A549 (cell line): ENCODE measurements around the gene PAIP1. TPM values are rescaled to one million over a fixed set of nuclear protein-coding genes. Genes with fewer than 3 reads are reported as not detected.
"Not testable (repeated sequence)": the region's sequence is repeated elsewhere in the genome, so short reads cannot be mapped to it uniquely, and the experiment has no call there.

Source experiments
- ATAC-seq, 2 experiments: fragments of 200-7000 bp in 1 of 2; fragments of >200 bp in 1 of 2; cut with Nextera tagmentation in 1 of 2; cut with Tn5 transposase in 1 of 2; 3 replicates each; pipeline versions ENCODE4 v1.8.0 to v1.9.1; 2018 to 2020; ENCODE audit warnings: mild to moderate bottlenecking in 1 of 2, moderate library complexity in 1 of 2
- CTCF ChIA-PET: fragments of 300-600 bp; sonication (Branson Sonifier 250); formaldehyde crosslinking; extraction: SDS; loops from one replicate; lab custom pipeline; 2021; ENCODE audit warnings: antibody characterized with exemption, inconsistent platforms; lab: Yijun Ruan, JAX
- POLR2A ChIA-PET: fragments of 350-600 bp; formaldehyde crosslinking; extraction: SDS; loops from one replicate; lab custom pipeline; 2021; ENCODE audit warnings: antibody characterized with exemption, inconsistent platforms; lab: Yijun Ruan, JAX
- DNase-seq, 2 experiments: peaks; one replicate each; pipeline versions ENCODE4 v3.0.0 to v3.0.0-alpha.2; 2011 to 2016; ENCODE audit warnings: low read depth in 1 of 2, low spot score in 1 of 2
- FAIRE-seq: peaks from 2 replicates; lab custom pipeline; 2011; peaks lifted over from hg19 to GRCh38; lab: Jason Lieb, UNC
- H3K27ac ChIP-seq, 2 experiments: fragments of >200 bp; sonication (Bioruptor Twin); formaldehyde crosslinking; 3 replicates each; pipeline ENCODE4 v1.5.1; 2016 to 2017
- H3K4me1 ChIP-seq: fragments of >200 bp; sonication (Bioruptor Twin); formaldehyde crosslinking; 3 replicates; pipeline ENCODE4 v1.6.1; 2016
- H3K4me2 ChIP-seq: fragments of >200 bp; sonication (Bioruptor Twin); formaldehyde crosslinking; 3 replicates; pipeline ENCODE4 v1.6.1; 2016
- H3K4me3 ChIP-seq: fragments of >200 bp; sonication (Bioruptor Twin); formaldehyde crosslinking; 3 replicates; pipeline ENCODE4 v1.5.1; 2016
- H3K9me3 ChIP-seq: fragments of >200 bp; sonication (Bioruptor Twin); formaldehyde crosslinking; 3 replicates; pipeline ENCODE4 v1.6.1; 2016
- BCL3 ChIP-seq: fragments of >200 bp; sonication (Bioruptor Twin); formaldehyde crosslinking; IDR thresholded peaks from 3 replicates; pipeline ENCODE4 v1.6.1; 2016
- BHLHE40 ChIP-seq: IDR thresholded peaks from 2 replicates; pipeline ENCODE4 v1.6.1; 2012; ENCODE audit warnings: low read depth, low read length, inconsistent platforms
- EP300 ChIP-seq, 2 experiments: fragments of >200 bp; sonication (Bioruptor Twin); formaldehyde crosslinking; IDR thresholded peaks; 2 replicates in 1 of 2; 3 replicates in 1 of 2; pipeline ENCODE4 v1.6.1; 2016 to 2017
- ESRRA ChIP-seq: fragments of 150-350 bp; IDR thresholded peaks from 2 replicates; pipeline ENCODE4 v1.6.1; 2014; ENCODE audit warnings: mild to moderate bottlenecking, low read length, borderline replicate concordance
- FOSB ChIP-seq: fragments of 250-450 bp; sonication (Bioruptor Pico); IDR thresholded peaks from 2 replicates; pipeline ENCODE4 v1.5.0; 2020; ENCODE audit warnings: mild to moderate bottlenecking, moderate library complexity
- FOSL2 ChIP-seq, 2 experiments: fragments of 450-650 bp in 1 of 2; fragments of >200 bp in 1 of 2; sonication (Bioruptor Twin) in 1 of 2; formaldehyde crosslinking; IDR thresholded peaks; 2 replicates each; pipeline versions ENCODE4 v1.5.0 to v1.6.1; 2016 to 2020; ENCODE audit warnings: mild to moderate bottlenecking in 1 of 2, moderate library complexity in 1 of 2
- FOXS1 ChIP-seq: fragments of 250-450 bp; sonication (Bioruptor Pico); IDR thresholded peaks from 2 replicates; pipeline ENCODE4 v1.5.0; 2020; ENCODE audit warnings: mild to moderate bottlenecking, moderate library complexity
- HDAC2 ChIP-seq: fragments of 200-600 bp; sonication (generic); IDR thresholded peaks from 2 replicates; pipeline ENCODE4 v1.6.1; 2016
- HOXB13 ChIP-seq: fragments of 250-450 bp; sonication (Bioruptor Pico); IDR thresholded peaks from 2 replicates; pipeline ENCODE4 v1.5.0; 2020; ENCODE audit warnings: low read depth, mild to moderate bottlenecking, moderate library complexity
- HOXB5 ChIP-seq: fragments of 250-450 bp; sonication (Bioruptor Pico); IDR thresholded peaks from 2 replicates; pipeline ENCODE4 v1.5.0; 2020; ENCODE audit warnings: mild to moderate bottlenecking, moderate library complexity
- JUN ChIP-seq, 2 experiments: fragments of >200 bp; sonication (Bioruptor Twin); formaldehyde crosslinking; IDR thresholded peaks; 2 replicates in 1 of 2; 3 replicates in 1 of 2; pipeline ENCODE4 v1.6.1; 2016 to 2017
- JUNB ChIP-seq: fragments of >200 bp; sonication (Bioruptor Twin); formaldehyde crosslinking; IDR thresholded peaks from 2 replicates; pipeline ENCODE4 v1.6.1; 2016
- KDM1A ChIP-seq: fragments of 200-600 bp; sonication (generic); IDR thresholded peaks from 2 replicates; pipeline ENCODE4 v1.6.1; 2016; ENCODE audit warnings: low read depth, mild to moderate bottlenecking
- MAFK ChIP-seq: fragments of 450-650 bp; IDR thresholded peaks from 2 replicates; pipeline ENCODE4 v1.6.1; 2014; ENCODE audit not compliant: partially characterized antibody
- MAZ ChIP-seq: fragments of 150-350 bp; IDR thresholded peaks from 2 replicates; pipeline ENCODE4 v1.6.1; 2014; ENCODE audit warnings: antibody characterized with exemption, low read depth, low read length, borderline replicate concordance
- NPAS2 ChIP-seq: fragments of 250-450 bp; sonication (Bioruptor Pico); IDR thresholded peaks from 2 replicates; pipeline ENCODE4 v1.8.0; 2022; ENCODE audit warnings: mild to moderate bottlenecking, moderate library complexity, borderline replicate concordance
- NR3C1 ChIP-seq: fragments of >200 bp; sonication (Bioruptor Twin); formaldehyde crosslinking; IDR thresholded peaks from 3 replicates; pipeline ENCODE4 v1.6.1; 2017
- SREBF2 ChIP-seq: fragments of 450-650 bp; IDR thresholded peaks from 2 replicates; pipeline ENCODE4 v1.6.1; 2014; ENCODE audit warnings: mild to moderate bottlenecking, moderate library complexity
- TFCP2L1 ChIP-seq: fragments of 250-450 bp; sonication (Bioruptor Pico); IDR thresholded peaks from 2 replicates; pipeline ENCODE4 v1.5.0; 2021; ENCODE audit warnings: mild to moderate bottlenecking
- ZFP36 ChIP-seq: fragments of 450-650 bp; IDR thresholded peaks from 2 replicates; pipeline ENCODE4 v1.6.1; 2014; ENCODE audit warnings: borderline replicate concordance; ENCODE audit not compliant: partially characterized antibody
- ZSCAN20 ChIP-seq: fragments of 250-450 bp; sonication (Bioruptor Pico); IDR thresholded peaks from 2 replicates; pipeline ENCODE4 v1.8.0; 2022; ENCODE audit warnings: mild to moderate bottlenecking, moderate library complexity
- WGBS: methylation state at CpG from one replicate; pipeline ENCODE4 v1.1.6; 2017; ENCODE audit errors: missing lambda C conversion rate; 5-methylcytosine and 5-hydroxymethylcytosine counted together
- polyA plus RNA-seq, 4 experiments: library from polyadenylated mRNA; depleted of rRNA in 3 of 4; stranded (reverse); fragments of >200 nt; fragmentation: RNase III in 1 of 4; extraction: RNeasy Plus Mini Kit Qiagen cat#74134 plus additional on column Dnase treatment in 1 of 4; gene quantifications; 2 replicates in 3 of 4; 3 replicates in 1 of 4; pipeline ENCODE4 v1.2.3, GENCODE V29; 2011 to 2017
- TF ChIP-seq, protein P1 (sequence below): IDR thresholded peaks from 2 replicates; pipeline ENCODE4 v1.6.1; 2012; ENCODE audit warnings: low read depth, borderline replicate concordance
- TF ChIP-seq, protein P2 (sequence below): fragments of 250-450 bp; sonication (Bioruptor Pico); IDR thresholded peaks from 2 replicates; pipeline ENCODE4 v1.5.0; 2020; ENCODE audit warnings: low read depth, mild to moderate bottlenecking, moderate library complexity
- TF ChIP-seq, protein P3 (sequence below): fragments of 250-450 bp; sonication (Bioruptor Pico); IDR thresholded peaks from 2 replicates; pipeline ENCODE4 v1.5.0; 2021; ENCODE audit warnings: mild to moderate bottlenecking, moderate library complexity, borderline replicate concordance
- TF ChIP-seq, protein P4 (sequence below): IDR thresholded peaks from 2 replicates; pipeline ENCODE4 v1.6.1; 2012

PAIP1 gene
- polyA plus RNA-seq, 2 of the 4 experiments (the other 2 are of a cell fraction) = 89.6 to 188 TPM

DNA sequence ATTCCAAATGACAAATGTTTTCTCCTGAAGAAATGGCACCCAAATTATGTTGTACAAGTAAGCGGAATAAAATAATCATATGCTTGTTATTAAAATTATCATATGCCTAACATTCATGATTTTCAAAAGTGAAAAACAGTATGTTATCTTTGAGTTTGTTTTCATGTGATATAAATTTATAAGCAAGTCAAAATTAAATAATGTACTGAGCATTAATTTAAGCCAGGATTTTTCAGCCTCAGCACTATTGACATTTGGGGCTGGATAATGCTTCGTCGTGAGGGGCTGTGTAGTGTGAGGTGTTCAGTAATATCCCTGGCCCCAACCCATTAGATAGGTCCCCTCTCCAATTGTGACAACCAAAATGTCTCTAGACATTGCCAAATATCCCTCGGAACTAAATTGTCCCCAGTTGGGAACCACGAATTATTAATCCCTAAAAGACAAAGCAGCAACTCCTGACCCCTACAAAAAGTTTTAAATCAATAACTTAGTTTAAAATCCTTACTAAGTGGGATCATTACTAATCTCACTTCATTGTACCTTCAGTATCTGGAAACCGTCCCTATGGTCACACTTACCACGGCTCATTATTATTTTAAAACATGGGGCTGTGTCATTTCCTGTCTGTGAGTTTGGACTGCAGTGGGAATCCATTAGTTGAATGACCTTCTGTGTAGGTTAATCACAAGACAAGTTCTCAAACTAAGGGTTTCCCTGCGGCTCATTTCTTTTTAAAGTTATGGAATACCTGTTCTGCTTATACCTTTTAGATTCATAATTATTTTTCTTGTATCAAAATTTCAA, 44.8 kb upstream of the PAIP1 start:
- WGBS = 69% methylated on average over 8 of the region's 8 CpGs

GRCh38 chr5:43598927-43599326, 42.0 kb upstream of the PAIP1 start:
- POLR2A ChIA-PET, FAIRE-seq, ATAC-seq, CTCF ChIA-PET, H3K4me3 ChIP-seq, H3K4me2 ChIP-seq, H3K27ac ChIP-seq, DNase-seq, H3K9me3 ChIP-seq: not testable (repeated sequence)
- H3K4me1 ChIP-seq = peaks cover 11% of the 10 kb centered on the region
- WGBS = 91% methylated on average over 1 of the region's 1 CpG

More for the DNA sequence above, 44.8 kb upstream of the PAIP1 start:
- DNase-seq = no peak
- peak overlapping the region; percentile 82 for H3K4me2 ChIP-seq
- POLR2A ChIA-PET = no interaction called here
- peak overlapping the region; percentile 82 to 95; a peak in 4 of 6 replicates for H3K27ac ChIP-seq
- no peaks in the 10 kb centered on the region for H3K9me3 ChIP-seq
- peak overlapping the region; percentile 70 for H3K4me3 ChIP-seq
- TF ChIP-seq HDAC2 (no peak), MAZ (no peak), EP300 (IDR thresholded peaks at IDR 0.05) (no peak), JUNB (no peak), KDM1A (no peak), JUN (IDR thresholded peaks at IDR 0.05) (no peak), NR3C1 (no peak)
- TF ChIP-seq, protein P1, sequence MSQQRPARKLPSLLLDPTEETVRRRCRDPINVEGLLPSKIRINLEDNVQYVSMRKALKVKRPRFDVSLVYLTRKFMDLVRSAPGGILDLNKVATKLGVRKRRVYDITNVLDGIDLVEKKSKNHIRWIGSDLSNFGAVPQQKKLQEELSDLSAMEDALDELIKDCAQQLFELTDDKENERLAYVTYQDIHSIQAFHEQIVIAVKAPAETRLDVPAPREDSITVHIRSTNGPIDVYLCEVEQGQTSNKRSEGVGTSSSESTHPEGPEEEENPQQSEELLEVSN = no peak
- TF ChIP-seq, protein P2, sequence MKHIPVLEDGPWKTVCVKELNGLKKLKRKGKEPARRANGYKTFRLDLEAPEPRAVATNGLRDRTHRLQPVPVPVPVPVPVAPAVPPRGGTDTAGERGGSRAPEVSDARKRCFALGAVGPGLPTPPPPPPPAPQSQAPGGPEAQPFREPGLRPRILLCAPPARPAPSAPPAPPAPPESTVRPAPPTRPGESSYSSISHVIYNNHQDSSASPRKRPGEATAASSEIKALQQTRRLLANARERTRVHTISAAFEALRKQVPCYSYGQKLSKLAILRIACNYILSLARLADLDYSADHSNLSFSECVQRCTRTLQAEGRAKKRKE (CRISPR knock-in tag) = no peak
- 0 out of 6 replicates have a peak, but pooled peaks of 1 of the 2 experiments have one; percentile 16 for ATAC-seq
- H3K4me1 ChIP-seq = peaks cover 11% of the 10 kb centered on the region
- CTCF ChIA-PET = interaction anchor here (1.2 to 3.2 kb wide), 2 partner anchors 24 to 30 kb away, joined by 3 to 9 read pairs; no protein-coding TSS in a partner anchor
- FAIRE-seq = no peak

DNA sequence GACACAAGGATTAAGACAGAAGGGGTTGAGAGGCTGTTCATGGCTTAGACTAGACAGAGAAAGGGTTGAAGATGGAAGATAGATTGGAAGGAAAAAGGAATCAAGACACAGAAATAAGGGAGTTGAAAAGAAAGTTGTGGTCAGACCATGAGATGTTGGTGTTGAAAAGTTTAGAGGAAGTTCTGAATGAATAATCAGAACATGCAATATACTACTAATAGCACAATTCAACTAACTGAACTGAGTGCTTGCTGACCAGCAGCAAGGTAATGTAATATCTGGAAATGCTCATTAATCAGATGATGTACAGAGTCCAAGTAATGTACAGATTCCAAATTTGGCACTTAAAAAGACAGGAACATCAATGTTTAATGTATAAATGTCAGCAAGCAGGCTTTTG, 35.5 kb upstream of the PAIP1 start:
- DNase-seq = no peak
- CTCF ChIA-PET = no interaction called here
- POLR2A ChIA-PET = no interaction called here
- no peak overlapping the region for H3K4me2 ChIP-seq
- H3K4me1 ChIP-seq = no peaks in the 10 kb centered on the region
- FAIRE-seq = no peak
- no peaks in the 10 kb centered on the region for H3K9me3 ChIP-seq
- no peak overlapping the region for H3K27ac ChIP-seq
- ATAC-seq = no peak
- H3K4me3 ChIP-seq = no peak overlapping the region
- TF ChIP-seq FOSL2 (IDR thresholded peaks at IDR 0.05) = no peak
- TF ChIP-seq FOSL2 (CRISPR knock-in tag; IDR thresholded peaks at IDR 0.05) = no peak
- TF ChIP-seq, protein P2 (CRISPR knock-in tag) = no peak
- TF ChIP-seq FOXS1 (CRISPR knock-in tag) = no peak
- no peak for TF ChIP-seq BHLHE40
- TF ChIP-seq, protein P3, sequence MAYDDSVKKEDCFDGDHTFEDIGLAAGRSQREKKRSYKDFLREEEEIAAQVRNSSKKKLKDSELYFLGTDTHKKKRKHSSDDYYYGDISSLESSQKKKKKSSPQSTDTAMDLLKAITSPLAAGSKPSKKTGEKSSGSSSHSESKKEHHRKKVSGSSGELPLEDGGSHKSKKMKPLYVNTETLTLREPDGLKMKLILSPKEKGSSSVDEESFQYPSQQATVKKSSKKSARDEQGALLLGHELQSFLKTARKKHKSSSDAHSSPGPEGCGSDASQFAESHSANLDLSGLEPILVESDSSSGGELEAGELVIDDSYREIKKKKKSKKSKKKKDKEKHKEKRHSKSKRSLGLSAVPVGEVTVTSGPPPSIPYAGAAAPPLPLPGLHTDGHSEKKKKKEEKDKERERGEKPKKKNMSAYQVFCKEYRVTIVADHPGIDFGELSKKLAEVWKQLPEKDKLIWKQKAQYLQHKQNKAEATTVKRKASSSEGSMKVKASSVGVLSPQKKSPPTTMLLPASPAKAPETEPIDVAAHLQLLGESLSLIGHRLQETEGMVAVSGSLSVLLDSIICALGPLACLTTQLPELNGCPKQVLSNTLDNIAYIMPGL = no peak
- no peak for TF ChIP-seq FOSB (CRISPR knock-in tag)
- no peak for TF ChIP-seq SREBF2
- TF ChIP-seq MAFK = no peak
- TF ChIP-seq MAZ = no peak
- TF ChIP-seq ESRRA = no peak
- TF ChIP-seq HOXB5 (CRISPR knock-in tag) = no peak
- TF ChIP-seq HOXB13 (CRISPR knock-in tag) = no peak
- TF ChIP-seq BCL3 = no peak
- TF ChIP-seq NPAS2 (CRISPR knock-in tag) = no peak
- TF ChIP-seq TFCP2L1 (CRISPR knock-in tag) = no peak
- TF ChIP-seq ZSCAN20 (CRISPR knock-in tag) = no peak
- TF ChIP-seq ZFP36 = no peak
- TF ChIP-seq, protein P4, sequence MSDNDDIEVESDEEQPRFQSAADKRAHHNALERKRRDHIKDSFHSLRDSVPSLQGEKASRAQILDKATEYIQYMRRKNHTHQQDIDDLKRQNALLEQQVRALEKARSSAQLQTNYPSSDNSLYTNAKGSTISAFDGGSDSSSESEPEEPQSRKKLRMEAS = no peak
